Upper lobe of right lung (tissue), 1 donor: Measurements from ENCODE around the gene CPA1. TPM values are rescaled to one million over a fixed set of nuclear protein-coding genes. Genes with fewer than 3 reads are reported as not detected.

Experiments
- ATAC-seq: fragments of 200-7000 bp; cut with Tn5 transposase; one replicate; pipeline ENCODE4 v1.9.1; 2020; ENCODE audit warnings: mild to moderate bottlenecking, moderate library complexity
- DNase-seq: peaks from one replicate; pipeline ENCODE4 v3.0.0-alpha.2; 2020
- H3K27ac ChIP-seq: fragments of 200-600 bp; one replicate; pipeline ENCODE4 v1.8.0; 2022
- H3K27me3 ChIP-seq: fragments of 200-600 bp; one replicate; pipeline ENCODE4 v1.8.0; 2022; ENCODE audit warnings: mild to moderate bottlenecking
- H3K36me3 ChIP-seq: fragments of 200-600 bp; one replicate; pipeline ENCODE4 v1.8.0; 2022
- H3K4me1 ChIP-seq: fragments of 200-600 bp; one replicate; pipeline ENCODE4 v1.8.0; 2022
- H3K4me3 ChIP-seq: fragments of 200-600 bp; one replicate; pipeline ENCODE4 v1.8.0; 2022; ENCODE audit warnings: mild to moderate bottlenecking
- H3K9me3 ChIP-seq: fragments of 200-600 bp; one replicate; pipeline ENCODE4 v1.8.0; 2022
- CTCF ChIP-seq: fragments of 200-600 bp; IDR thresholded peaks from one replicate; pipeline ENCODE4 v1.8.0; 2022; ENCODE audit warnings: antibody characterized with exemption
- intact Hi-C: fragments of 100-400 bp; cut with DNase I; formaldehyde crosslinking; loops from one replicate; pipeline ENCODE4 v1.11.0; 2022
- total RNA-seq: library from RNA; stranded (reverse); fragmentation: NEBNext Ultra II Directional; extraction: Animal tissue kit (Norgen Biotek cat#: 25700); gene quantifications from one replicate; pipeline ENCODE4 v1.2.1, GENCODE V29; 2021
- donor health status: DM: no; HTN: yes; CAD: no; lungs with severe emphysema.

Gene CPA1
- total RNA-seq, 1 donor from 2014 or later = not detected

GRCh38 chr7:130397051-130397757, 16.9 kb downstream of the CPA1 start:
- no peaks in the 10 kb centered on the region for H3K36me3 ChIP-seq

GRCh38 chr7:130397758-130398073, 17.4 kb downstream of the CPA1 start:
- no peaks in the 10 kb centered on the region for H3K36me3 ChIP-seq
- intact Hi-C loops = no loop called here
- no peak for ATAC-seq
- H3K9me3 ChIP-seq = no peaks in the 10 kb centered on the region
- H3K4me1 ChIP-seq = peaks cover 12% of the 10 kb centered on the region
- TF ChIP-seq CTCF = no peak
- H3K27ac ChIP-seq = no peak overlapping the region
- DNase-seq = no peak
- no peak overlapping the region for H3K4me3 ChIP-seq
- no peaks in the 10 kb centered on the region for H3K27me3 ChIP-seq

More at GRCh38 chr7:130397051-130397757, 16.9 kb downstream of the CPA1 start:
- no peak for TF ChIP-seq CTCF
- ATAC-seq (no peak), DNase-seq (no peak)
- Histone ChIP-seq H3K4me1 (peaks cover 12% of the 10 kb centered on the region), H3K4me3 (no peak overlapping the region), H3K9me3 (no peaks in the 10 kb centered on the region), H3K27me3 (no peaks in the 10 kb centered on the region), H3K27ac (no peak overlapping the region)
- intact Hi-C loops = no loop called here

- no peak for TF ChIP-seq CTCF
- no peak overlapping the region for H3K27ac ChIP-seq
- no peak overlapping the region for H3K4me3 ChIP-seq
- no peaks in the 10 kb centered on the region for H3K9me3 ChIP-seq
- intact Hi-C loops = no loop called here
- no peaks in the 10 kb centered on the region for H3K36me3 ChIP-seq
- no peaks in the 10 kb centered on the region for H3K27me3 ChIP-seq
- DNase-seq (no peak), ATAC-seq (no peak)
- H3K4me1 ChIP-seq = peaks cover 12% of the 10 kb centered on the region
Observed at GRCh38 chr7:130398526-130399090, 18.3 kb downstream of the CPA1 start.

- H3K9me3 ChIP-seq = no peaks in the 10 kb centered on the region
- no peak for TF ChIP-seq CTCF
- peaks cover 12% of the 10 kb centered on the region for H3K4me1 ChIP-seq
- ATAC-seq (no peak), DNase-seq (no peak)
- no peaks in the 10 kb centered on the region for H3K27me3 ChIP-seq
- no peak overlapping the region for H3K27ac ChIP-seq
- H3K36me3 ChIP-seq = no peaks in the 10 kb centered on the region
- intact Hi-C loops = no loop called here
- H3K4me3 ChIP-seq = no peak overlapping the region
Observed at GRCh38 chr7:130400120-130400572, 19.9 kb downstream of the CPA1 start.

- H3K27me3 ChIP-seq = no peaks in the 10 kb centered on the region
- H3K27ac ChIP-seq = no peak overlapping the region
- peaks cover 11% of the 10 kb centered on the region for H3K4me1 ChIP-seq
- H3K9me3 ChIP-seq = no peaks in the 10 kb centered on the region
- no peak for TF ChIP-seq CTCF
- no peaks in the 10 kb centered on the region for H3K36me3 ChIP-seq
- DNase-seq (no peak), ATAC-seq (no peak)
- no peak overlapping the region for H3K4me3 ChIP-seq
- intact Hi-C loops = no loop called here
Observed at GRCh38 chr7:130401101-130401500, 20.8 kb downstream of the CPA1 start.
